ENCODE results near the gene PBLD. TPM values are rescaled to one million over a fixed set of nuclear protein-coding genes. Genes with fewer than 3 reads are reported as not detected.

PBLD gene
- total and polyA plus RNA-seq, 9 of the 15 experiments (the other 6 are each of a cell fraction or from before 2014, with no cell fraction given): 1.2 to 4.3 (median 2.5) TPM

GRCh38 chr10:68327889-68328786 lies 4.6 kb downstream of the PBLD start (continued):
- TF ChIP-seq THRB (CRISPR knock-in tag; conservative IDR thresholded peaks at IDR 0.05) (no peak), KHSRP (IDR thresholded peaks at IDR 0.05) (no peak), ZNF77 (CRISPR knock-in tag; IDR thresholded peaks at IDR 0.05) (no peak), PHB2 (IDR thresholded peaks at IDR 0.05; ENCODE audit: low read depth) (no peak), POLR3G (IDR thresholded peaks at IDR 0.05; ENCODE audit: extremely low read depth, insufficient read length, insufficient replicate concordance) (no peak), TAF7 (tag; IDR thresholded peaks at IDR 0.05) (0 out of 2 replicates have a peak, but pooled peaks have one; percentile 31), NCOA6 (IDR thresholded peaks at IDR 0.05) (0 out of 2 replicates have a peak, but pooled peaks have one; percentile 24), HNRNPK (IDR thresholded peaks at IDR 0.05; ENCODE audit: low read depth, low read length, poor library complexity, severe bottlenecking) (no peak), SETDB1 (IDR thresholded peaks at IDR 0.05; ENCODE audit: low read length) (no peak), ARID3B (CRISPR knock-in tag; IDR thresholded peaks at IDR 0.05; ENCODE audit: borderline replicate concordance) (no peak), FOS (IDR thresholded peaks at IDR 0.05; ENCODE audit: extremely low read depth, insufficient read length) (no peak), ARID1B (IDR thresholded peaks at IDR 0.05) (peak; percentile 28; the same call in 1 of the 2 replicates), ZBTB49 (CRISPR knock-in tag; IDR thresholded peaks at IDR 0.05; ENCODE audit: borderline replicate concordance) (no peak), E2F6 (IDR thresholded peaks at IDR 0.05; ENCODE audit: borderline replicate concordance in 1 of 2, extremely low read depth in 1 of 2, insufficient read depth in 1 of 2, insufficient read length in 1 of 2, low read depth in 1 of 2, low read length in 1 of 2, poor library complexity in 1 of 2, severe bottlenecking in 1 of 2) (no peak), SREBF2 (CRISPR knock-in tag; IDR thresholded peaks at IDR 0.05) (no peak), BHLHE40 (IDR thresholded peaks at IDR 0.05; ENCODE audit: low read length) (peak; percentile 62), HEY1 (CRISPR knock-in tag; IDR thresholded peaks at IDR 0.05; ENCODE audit: borderline replicate concordance) (no peak)
